Head of caudate nucleus (tissue), 42 donors: Measurements from ENCODE around the gene KIRREL3.

Experiments used
- DNase-seq, 42 donors: peaks; one replicate each; pipeline versions ENCODE4 v3.0.0 to v3.0.0-alpha.2; 2020 to 2021; ENCODE audit warnings: mixed read lengths in 7 of 42
- intact Hi-C: fragments of 100-400 bp; cut with DNase I; formaldehyde crosslinking; loops from one replicate; pipeline ENCODE4 v1.15.0; 2022

The KIRREL3 gene

DNA sequence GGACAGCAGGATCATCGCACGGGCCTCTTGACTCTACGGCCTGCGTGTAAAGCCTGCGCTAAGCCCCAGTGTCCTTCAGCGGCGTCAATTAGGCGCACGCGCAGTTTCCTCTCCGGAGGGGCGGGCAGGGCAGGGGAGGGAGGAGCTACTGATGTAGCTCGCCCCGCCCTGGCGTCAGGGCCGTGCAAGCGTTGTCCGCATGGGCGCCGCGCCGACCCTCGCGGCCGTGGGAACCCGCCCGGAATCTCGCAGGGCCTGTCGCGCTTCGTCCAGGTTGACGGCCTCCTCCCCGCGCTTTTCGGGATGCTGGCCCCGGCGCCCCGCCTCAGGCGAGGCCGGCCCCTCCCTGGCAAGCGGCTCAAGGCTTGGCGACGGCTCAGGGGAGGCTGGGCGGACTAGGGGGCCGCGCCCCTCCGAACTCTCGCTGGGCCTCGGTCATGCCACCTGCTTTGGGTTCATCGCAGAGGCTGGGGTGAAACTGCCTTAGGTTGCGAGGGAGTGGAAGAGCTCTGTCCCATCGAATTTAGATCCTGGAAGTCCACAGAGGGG lies 584.0 kb downstream of the KIRREL3 start:
- intact Hi-C loops = loop anchor here (10.0 kb wide), 1 partner anchor 62 kb away; the partner anchor contains the start of gene ST3GAL4

DNA sequence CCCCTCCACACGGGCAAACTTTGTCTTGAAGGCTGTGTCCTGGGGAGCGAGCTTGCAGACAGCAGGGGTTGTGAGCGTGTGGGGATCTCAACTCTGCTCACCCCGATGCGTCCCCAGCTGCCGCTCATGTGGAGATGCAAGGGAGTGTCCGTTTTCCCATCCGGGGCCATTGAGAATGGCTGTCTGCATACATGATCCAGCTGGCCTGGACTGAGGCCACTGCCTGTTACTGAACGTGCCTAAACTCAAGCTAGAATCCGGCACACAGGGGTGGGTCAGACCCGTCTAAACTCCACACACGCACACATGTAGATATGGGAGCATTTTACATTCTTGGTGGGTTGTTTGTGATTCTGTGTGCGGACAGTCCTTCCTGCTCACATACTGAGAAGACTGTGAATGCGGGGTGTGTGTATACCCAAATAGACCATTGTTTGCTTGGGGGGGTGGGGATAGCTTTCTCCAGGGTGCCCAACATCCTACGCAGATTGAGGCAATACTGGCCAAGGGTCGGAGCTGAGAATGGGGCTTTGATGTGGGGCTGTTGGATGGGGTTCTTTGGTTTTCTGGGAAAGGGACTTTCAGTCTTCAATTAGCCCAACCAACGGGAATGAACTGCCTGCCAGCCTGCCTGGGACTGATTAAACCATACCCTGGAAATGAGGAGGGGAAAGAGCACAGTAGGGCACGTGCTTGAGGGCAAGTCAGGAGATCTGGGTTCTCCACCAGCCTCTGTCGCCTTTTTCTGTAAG lies 584.7 kb downstream of the KIRREL3 start:
- intact Hi-C loops = loop anchor here (10.0 kb wide), 1 partner anchor 61 kb away; the partner anchor contains the start of gene ST3GAL4
- DNase-seq = peak in 41 of 42 donors; percentile 21 to 82 (median 65)

More for the DNA sequence above, 584.0 kb downstream of the KIRREL3 start:
- peak; percentile 81 to 95 (median 91) for DNase-seq

DNA sequence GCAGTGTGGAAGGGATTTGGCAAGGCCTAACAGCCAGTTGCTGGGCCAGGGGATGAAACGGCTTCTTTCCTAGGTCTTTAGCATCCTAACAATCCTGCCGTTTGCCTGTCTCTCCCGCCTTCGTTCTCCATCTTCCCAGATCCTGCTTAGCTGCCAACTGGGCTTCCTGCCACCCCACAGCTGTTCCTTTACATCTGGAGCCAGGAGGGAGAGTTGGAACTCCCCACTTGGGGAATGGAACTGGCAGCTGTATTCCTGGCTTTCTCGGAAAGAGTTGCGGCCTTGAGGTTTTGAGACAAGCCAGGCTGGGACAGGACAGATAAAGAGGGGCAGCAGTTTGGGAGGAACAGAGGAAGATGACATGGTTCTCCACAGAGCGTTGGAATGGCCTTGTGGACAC lies 585.4 kb downstream of the KIRREL3 start:
- intact Hi-C loops = loop anchor here (10.0 kb wide), 1 partner anchor 60 kb away; the partner anchor contains the start of gene ST3GAL4
- peak in 41 of 42 donors; percentile 56 to 94 (median 79) for DNase-seq

DNA sequence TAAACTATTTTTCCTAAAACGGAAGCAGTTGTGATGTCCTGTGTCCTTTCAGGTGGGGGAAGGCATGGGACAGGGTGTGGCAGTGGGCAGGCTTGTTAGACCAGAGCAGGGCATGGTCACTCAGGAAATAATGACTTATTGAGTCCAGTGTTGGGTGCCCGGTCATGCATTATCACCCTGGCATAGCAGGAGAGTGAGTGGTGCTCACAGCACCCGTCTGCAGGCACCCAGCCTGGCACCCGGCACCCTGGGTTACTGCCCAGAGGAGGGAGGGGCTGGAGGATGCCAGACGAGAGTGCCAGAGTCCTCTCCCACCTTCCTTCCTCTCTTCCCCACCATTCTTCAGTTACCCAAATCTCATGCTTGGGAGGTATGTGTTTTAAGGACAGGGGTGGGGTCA lies 586.0 kb downstream of the KIRREL3 start:
- intact Hi-C loops = loop anchor here (10.0 kb wide), 1 partner anchor 60 kb away; the partner anchor contains the start of gene ST3GAL4
- peak in 22 of 42 donors; percentile 23 to 80 (median 44) for DNase-seq

DNA sequence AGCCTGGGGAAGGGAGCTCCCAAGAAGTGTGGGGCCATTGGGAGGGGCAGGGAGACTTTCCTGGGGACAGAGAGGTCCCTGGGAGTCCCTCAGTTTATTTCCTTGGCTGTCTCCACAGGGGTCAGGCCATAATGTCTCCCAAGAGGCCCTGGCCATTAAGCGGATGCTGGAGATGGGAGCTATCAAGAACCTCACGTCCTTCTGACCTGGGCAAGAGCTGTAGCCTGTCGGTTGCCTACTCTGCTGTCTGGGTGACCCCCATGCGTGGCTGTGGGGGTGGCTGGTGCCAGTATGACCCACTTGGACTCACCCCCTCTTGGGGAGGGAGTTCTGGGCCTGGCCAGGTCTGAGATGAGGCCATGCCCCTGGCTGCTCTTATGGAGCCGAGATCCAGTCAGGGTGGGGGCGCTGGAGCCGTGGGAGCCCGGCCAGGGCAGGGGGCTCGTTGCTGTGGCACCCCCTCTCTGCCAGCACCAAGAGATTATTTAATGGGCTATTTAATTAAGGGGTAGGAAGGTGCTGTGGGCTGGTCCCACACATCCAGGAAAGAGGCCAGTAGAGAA lies 586.6 kb downstream of the KIRREL3 start:
- intact Hi-C loops = loop anchor here (10.0 kb wide), 1 partner anchor 59 kb away; the partner anchor contains the start of gene ST3GAL4
- no peak for DNase-seq

DNA sequence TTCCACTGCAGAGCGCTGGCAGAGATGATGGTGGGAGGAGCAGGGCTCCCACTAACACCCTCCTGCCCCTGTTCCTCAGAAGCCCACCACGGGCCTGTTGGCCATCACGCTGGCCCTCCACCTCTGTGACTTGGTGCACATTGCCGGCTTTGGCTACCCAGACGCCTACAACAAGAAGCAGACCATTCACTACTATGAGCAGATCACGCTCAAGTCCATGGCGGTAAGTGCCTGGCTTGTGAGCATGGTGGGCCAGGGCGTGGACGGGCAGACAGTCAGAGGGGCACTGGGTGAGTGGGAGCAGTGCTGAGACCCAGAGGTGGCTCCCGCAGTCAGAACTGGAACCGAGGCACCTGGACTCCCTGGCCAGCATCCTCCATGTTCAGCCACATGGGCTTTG lies 587.1 kb downstream of the KIRREL3 start:
- no peak for DNase-seq
- intact Hi-C loops = loop anchor here (10.0 kb wide), 1 partner anchor 59 kb away; the partner anchor contains the start of gene ST3GAL4

DNA sequence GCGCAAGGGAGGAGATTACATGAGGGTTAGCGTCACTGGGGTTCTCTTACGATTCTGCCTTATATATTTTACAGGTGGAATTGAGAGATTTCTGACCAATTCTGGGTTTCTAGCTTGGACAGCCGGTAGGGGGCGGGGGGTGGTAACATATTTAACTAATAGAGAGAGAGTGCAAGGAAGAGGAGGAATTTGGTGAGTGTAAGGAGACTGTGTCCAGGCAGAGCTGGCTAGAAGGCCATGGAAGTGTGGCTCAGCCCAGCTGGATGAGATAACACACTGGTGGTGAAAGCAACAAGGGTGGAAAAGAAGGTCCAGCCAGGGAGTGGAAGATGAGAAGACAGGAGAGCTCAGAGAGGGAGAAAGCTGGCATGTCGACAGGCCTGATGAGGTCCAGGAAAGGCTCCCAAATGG lies 588.6 kb downstream of the KIRREL3 start:
- no peak for DNase-seq
- intact Hi-C loops = loop anchor here (10.0 kb wide), 1 partner anchor 57 kb away; the partner anchor contains the start of gene ST3GAL4

DNA sequence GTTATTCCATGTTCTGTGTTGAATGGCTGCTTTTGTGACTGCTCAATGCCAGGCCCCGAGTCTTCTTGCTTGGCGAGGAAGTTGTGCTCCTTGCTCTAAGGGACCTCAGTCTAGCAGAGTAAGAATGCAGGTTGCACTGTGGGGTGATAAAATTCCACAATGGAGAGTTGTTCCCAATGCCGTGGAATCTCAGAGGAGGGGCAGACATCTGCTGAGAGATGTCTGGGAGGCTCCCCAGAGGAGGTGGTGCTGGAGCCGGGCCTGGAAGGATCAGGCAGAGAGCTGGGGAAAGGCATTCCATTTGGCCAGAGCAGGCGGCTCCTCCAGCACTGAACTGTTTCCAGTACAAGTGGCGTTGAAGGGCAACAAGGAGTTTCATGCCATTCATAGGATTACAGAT lies 589.9 kb downstream of the KIRREL3 start:
- intact Hi-C loops = loop anchor here (10.0 kb wide), 1 partner anchor 56 kb away; the partner anchor contains the start of gene ST3GAL4
- DNase-seq = peak in 1 of 42 donors; percentile 26

DNA sequence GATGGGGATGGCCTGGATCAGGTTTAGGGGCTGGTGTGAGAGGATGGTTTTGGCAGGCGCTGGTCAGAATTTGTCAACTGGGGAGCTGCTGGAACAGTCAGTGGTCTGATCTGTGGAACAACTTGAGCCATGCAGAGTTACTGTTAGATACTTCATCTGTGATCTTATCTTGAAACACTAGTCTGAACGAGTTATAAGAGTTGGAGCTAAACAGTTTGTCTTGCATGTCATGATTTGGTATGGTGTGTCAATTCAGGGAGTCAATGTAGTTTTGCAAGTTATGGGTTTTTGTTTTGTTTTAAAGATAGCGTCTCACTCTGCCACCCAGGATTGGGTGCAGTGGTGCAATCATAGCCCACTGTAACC lies 591.0 kb downstream of the KIRREL3 start:
- no peak for DNase-seq
- intact Hi-C loops = no loop called here

DNA sequence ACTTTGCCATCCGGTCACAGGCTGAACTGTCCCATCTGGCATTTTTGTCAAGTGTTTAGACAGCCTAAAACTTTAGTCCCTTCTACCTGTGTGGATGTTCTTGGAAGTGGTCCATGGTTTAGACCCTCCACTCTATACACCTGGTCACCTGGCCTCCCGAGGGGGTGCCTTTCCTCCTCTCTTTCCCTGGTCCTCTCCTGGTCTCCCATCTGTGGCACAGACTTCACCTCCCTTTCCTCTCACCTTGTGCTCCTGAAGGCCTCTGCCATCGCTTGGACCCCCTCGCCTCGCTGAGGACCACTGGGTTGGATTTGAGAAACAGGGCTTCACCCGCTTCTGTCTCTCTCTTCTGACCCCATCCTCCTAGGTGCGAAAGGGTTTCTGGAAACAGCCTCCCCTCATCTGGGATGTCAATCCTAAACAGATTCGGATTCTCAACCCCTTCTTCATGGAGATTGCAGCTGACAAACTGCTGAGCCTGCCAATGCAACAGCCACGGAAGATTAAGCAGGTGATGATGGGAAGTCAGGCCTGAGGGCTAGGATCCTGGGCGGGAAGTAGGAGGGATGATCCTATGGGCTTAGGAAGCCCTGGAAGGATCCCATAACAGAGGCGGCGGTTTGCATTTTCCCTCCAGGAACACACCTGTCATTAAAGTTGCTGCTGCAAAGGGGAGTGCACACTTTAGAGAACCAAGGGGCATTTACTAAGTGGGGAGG lies 591.5 kb downstream of the KIRREL3 start:
- intact Hi-C loops = no loop called here
- no peak for DNase-seq

DNA sequence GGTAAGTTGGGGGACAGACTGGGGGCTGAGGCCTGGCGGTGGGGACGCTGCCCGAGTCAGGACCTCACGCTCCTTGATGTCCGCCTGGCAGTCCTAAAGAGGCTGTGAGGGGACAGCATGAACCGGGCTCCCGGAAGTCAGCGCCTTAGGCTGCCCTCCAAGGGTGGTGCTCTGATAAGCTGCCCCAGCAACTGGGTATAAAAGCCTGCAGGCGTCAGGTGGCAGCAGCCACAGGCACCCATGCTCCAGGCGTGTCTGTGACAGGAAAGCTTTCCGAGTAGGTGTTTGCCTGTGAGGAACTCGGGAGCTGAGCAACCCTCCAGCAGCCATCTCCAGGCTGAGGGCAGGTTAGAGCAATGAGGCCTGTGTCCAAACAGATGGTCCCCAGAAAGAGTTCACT lies 592.1 kb downstream of the KIRREL3 start:
- intact Hi-C loops = no loop called here
- DNase-seq = no peak

DNA sequence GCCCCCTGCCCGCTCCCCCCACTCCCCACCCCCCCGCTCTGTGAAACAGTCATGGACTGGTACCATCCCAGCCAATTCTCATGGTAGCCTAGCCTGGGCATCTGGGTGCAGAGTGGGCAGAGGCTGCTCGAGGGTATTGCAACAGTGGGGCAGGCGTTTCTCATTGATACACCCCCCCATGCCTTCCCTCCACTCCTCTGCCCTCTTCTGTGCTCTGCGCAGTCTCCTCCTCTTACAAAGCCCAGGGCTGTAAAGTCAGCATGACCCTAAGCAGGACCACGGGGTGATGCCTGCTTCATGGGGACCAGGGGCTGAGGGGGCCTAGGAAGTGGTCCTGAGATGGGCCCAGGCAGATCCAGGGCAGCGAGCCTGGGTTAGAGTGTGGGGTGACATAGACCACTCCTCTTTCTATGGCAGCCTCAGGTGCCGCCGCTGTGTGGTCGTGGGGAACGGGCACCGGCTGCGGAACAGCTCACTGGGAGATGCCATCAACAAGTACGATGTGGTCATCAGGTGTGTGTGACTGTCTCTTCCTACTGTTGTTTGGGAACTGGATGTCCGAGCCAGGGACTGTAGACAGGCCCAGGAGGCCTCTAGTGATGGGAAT lies 592.8 kb downstream of the KIRREL3 start:
- intact Hi-C loops = no loop called here
- DNase-seq = no peak

DNA sequence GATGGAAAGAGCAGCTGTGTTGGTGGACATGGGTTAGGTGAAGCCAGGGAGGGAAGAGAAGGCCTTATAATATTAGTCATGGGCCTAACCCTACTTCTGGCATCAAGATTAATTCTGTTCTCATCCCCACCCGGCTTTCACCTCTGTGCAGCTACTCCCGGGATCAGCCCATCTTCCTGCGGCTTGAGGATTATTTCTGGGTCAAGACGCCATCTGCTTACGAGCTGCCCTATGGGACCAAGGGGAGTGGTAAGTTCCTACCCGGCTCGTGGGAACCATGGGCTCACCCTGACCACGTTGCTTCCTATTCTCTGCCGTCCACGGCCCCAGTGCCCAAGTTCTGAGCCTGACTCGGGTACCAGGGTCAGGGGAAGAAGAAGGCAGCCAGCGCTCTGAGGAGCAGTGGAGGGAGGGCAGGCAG lies 593.5 kb downstream of the KIRREL3 start:
- intact Hi-C loops = no loop called here
- no peak for DNase-seq

DNA sequence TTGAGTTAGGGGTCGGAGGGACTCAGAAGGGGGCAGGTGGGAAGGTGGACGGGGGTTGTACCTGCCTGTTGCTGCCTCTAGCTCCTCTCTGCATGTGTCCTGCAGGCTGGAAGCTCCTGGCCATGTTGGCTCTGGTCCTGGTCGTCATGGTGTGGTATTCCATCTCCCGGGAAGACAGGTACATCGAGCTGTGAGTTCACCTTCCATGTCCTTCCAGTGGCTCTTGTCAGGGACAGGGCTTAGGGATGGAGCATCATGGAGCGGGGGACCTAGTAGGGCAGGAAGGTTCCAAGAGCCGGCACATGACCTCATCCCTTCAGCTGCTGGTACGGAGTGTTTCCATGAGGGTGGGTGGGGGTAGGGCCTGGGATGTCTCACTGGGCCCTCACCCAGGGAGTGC lies 594.2 kb downstream of the KIRREL3 start:
- intact Hi-C loops = no loop called here
- DNase-seq = peak in 5 of 42 donors; percentile 24 to 71 (median 31)

DNA sequence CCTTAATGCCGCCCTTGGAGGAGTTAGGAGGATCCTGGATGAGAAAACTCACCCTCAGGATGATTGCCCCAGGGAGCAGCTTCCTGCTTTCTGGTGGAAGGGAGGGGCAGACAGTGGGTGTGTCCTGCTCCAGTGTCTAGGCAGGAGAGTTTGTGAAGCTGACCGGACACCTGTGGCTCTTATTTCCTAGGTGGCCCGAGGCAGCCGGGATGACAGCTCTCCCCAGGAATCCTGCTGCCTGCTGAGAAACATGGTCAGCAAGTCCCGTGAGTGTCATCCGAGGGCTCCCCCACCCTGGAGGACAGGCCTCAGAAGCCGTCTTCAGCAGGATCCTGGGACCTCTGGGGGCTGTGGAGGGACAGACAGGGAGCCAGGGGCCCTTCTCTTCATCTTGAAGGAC lies 594.7 kb downstream of the KIRREL3 start:
- no peak for DNase-seq
- intact Hi-C loops = no loop called here

DNA sequence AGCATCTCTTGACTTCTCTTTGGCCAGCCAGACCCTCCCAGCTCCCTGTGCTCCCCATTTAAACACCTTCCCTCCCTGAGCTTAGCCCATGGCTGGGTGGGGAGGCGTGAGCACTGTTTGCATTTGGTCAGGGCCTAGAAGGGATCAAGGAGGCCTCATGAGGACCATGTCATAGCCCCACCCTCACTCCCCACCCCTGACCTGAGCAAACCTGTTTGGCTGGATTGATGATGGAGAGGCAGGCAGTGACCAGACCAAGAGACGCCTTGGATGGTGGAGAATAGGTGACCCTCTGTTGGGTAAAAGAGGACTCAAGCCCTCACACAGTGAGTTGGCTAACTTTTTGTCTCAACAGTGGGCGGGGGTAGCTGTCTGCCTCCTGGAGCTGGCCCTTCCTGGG lies 595.2 kb downstream of the KIRREL3 start:
- no peak for DNase-seq
- intact Hi-C loops = no loop called here

DNA sequence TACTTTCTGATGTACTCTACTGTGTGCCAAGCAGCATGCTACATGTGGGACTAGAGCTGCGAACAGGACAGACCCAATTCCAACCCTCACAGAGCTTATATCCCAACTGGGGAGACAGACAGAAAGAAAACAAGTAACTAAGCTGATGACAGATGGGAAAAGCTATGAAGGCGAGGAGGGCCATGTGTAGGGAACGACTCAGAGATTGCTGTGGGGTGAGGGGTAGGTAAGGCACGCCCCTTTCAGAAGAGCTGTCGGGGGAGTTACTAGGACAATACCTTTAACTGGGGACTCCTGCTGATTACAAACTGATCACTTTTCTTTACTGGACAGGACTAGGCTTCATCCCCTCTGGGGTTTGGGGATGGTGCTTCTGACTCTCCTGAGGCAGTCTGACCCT lies 596.2 kb downstream of the KIRREL3 start:
- intact Hi-C loops = no loop called here

DNA sequence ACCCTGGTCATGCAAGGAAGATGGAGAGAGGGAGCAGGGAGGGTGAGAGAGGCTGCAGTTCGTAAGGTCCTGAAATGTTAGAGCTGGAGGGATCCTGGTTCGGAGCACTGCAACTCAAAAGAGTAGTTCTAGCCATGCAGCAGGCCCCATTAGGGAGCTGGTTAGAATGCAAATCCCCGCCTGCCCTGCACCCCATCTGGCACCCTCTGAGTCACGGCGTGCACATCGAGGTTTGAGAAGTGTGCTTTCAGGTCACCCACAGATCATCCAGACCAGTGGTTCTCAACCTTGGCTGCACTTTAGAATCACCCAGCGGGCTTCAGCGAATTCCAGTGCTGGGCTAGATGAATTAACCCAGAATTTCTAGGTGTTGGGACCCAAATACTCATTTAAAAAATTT lies 596.9 kb downstream of the KIRREL3 start:
- intact Hi-C loops = no loop called here

More for the DNA sequence above, 596.2 kb downstream of the KIRREL3 start:
- no peak for DNase-seq

DNA sequence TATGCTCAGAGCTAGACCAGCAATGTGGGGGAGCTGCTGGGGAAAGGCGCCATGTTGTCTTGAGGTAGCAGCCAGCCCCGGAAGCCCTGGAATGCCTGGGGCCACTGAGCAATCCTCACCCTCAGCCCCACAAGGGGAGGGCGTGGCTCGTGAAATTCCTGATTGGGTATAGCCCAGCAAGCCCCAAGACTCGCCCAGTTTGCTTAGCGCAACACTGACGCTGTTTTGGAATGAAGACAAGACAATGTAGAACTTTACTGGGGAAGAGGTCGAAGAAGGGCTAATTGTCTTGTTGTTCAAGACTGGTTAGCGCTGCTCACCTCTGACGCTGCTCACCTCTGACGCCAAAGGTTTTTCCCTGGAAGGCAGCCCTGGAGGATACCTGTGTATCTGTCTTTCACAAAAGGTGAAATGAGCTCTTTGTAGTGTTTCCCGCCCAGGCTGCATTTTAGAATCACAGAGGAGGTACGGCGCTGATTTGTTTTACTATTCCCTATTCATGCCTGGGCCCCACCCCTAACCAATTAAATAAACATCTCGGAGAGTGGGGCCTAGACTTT lies 597.5 kb downstream of the KIRREL3 start:
- intact Hi-C loops = no loop called here
- DNase-seq = no peak

More for the DNA sequence above, 596.9 kb downstream of the KIRREL3 start:
- DNase-seq = no peak
